Measurements from ENCODE around the gene SGCA.

SGCA gene

DNA sequence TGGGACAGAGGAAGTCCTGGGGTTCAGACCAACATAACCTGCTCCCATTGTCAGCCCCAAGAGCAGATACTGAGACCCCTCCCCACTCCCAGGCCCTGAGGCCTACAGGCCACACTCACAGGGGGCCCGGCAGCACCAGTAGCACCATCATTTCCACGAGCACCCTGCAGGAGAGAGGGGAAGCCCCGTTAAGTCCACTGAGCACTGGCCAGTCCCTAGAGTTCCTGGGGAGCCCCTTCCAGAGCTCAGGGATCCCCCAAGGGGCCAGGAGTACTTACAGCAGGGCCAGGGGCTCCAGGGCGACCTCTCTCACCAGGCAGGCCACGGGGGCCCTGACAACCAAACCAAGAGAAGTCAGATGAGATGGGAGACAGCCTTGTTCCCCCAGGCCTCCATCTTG, 30.2 kb downstream of the SGCA start:
- no peak for DNase-seq

DNA sequence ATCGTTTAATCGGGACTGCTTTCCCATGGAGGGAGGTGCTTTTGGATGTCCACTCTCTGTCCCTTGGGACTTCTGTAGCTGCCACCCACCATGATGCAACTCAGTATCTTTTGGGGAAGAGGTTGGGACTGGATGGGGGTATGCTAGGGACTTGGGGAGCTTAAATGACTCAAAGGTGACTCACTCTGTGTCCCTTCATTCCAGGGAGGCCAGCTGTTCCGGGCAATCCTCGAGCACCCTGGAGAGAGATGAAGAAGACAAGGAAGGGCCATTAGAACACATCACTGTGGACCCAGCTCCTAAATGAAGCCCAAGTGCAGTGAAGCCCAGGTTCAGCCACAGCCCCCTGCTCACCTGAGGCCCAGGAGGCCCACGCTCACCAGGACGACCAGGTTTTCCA, 31.0 kb downstream of the SGCA start:
- no peak for DNase-seq

DNA sequence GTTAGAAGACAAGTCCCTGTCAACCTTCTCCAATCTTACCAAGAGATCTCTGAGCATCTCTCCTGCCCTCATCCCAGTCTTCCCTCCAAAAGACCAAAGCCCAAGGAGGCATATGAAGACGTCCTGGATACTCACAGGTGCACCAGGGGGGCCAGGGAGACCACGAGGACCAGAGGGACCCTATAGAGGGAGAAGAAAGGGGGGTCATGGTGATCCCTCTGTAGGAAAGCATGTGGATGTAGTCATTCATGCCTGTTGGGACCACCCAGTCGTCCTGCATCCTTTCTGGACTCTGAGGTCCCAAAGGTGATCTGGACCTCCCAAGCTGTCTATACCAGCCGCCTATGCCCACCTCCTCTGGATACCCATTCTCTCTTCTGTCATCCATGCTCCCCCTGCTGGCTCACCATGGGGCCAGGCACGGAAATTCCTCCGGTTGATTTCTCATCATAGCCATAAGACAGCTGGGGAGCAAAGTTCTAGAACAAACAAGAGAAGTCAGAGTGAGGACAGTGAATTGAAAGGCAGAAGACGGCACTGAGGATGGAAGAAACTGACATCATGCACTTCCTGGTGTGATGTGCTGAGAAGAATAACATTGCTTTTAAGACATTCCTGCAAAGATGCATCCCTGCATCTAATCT, 32.3 kb downstream of the SGCA start:
- DNase-seq: no peak

- DNase-seq: no peak
Measured at GRCh38 chr17:50199211-50199802, 33.5 kb downstream of the SGCA start.

DNA sequence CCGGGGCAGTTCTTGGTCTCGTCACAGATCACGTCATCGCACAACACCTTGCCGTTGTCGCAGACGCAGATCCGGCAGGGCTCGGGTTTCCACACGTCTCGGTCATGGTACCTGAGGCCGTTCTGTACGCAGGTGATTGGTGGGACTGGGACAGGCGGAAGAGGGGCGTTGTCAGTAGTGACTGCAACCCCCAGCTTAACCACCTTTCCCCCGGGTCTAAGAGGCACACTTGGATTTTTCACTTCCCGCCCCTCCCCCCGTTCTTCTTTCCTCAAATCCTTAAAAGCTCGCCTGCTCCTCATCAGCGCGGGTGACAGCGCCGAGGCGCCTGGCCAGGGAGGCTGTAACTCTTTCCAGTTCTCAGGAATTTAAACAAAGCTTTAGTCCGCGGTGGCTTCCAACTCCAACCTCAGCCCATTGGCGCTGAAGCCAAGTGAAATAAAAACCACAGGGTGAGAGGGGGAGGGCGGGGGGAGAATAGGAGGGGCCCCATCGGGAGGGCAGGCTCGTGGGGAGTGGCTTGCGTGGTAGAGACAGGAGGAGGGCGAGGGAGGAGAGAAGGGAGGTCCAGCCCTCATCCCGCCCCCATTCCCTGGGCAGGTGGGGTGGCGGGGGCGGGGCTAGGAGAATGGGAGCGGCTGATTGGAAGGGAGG, 34.1 kb downstream of the SGCA start:
- DNase-seq: no peak

GRCh38 chr17:50200457-50201275, 34.9 kb downstream of the SGCA start:
- no peak for DNase-seq

DNA sequence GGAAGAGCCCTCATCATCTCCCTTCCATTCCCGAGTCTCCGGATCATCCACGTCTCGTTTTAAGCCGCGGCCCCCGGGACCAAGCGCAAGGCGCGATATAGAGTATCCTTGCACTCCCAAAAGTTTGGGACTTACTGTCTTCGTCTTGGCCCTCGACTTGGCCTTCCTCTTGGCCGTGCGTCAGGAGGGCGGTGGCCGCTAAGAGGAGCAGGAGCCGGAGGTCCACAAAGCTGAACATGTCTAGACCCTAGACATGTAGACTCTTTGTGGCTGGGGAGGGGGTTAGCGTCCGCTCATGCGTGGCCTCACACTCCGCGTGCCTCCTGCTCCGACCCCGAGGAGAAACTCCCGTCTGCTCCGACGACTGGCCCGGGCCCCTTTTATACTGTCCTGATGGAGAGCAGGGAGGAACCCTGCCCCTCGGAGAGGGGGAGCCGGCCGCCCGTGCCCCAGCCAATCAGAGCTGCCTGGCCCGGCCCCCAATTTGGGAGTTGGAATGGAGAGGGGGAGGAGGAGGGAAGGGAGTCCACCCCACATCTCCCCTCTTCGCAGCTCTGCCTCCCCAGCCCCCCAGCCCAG, 35.6 kb downstream of the SGCA start, which contains the start of gene COL1A1:
Gene COL1A1, minus strand, starts transcription at position 356 of the 579 bp plus-strand sequence. Its CDS starts 118 bp downstream, at position 238.
- no peak for DNase-seq

GRCh38 chr17:50203086-50203485, 37.3 kb downstream of the SGCA start:
- no peak for DNase-seq

GRCh38 chr17:50203604-50204345, 38.0 kb downstream of the SGCA start:
- no peak for DNase-seq

GRCh38 chr17:50204431-50204830, 38.6 kb downstream of the SGCA start:
- DNase-seq: no peak

GRCh38 chr17:50205111-50205962, 39.5 kb downstream of the SGCA start:
- DNase-seq: no peak

GRCh38 chr17:50205963-50206505, 40.2 kb downstream of the SGCA start:
- DNase-seq: no peak

GRCh38 chr17:50206604-50207293, 40.9 kb downstream of the SGCA start:
- DNase-seq: no peak

- no peak for DNase-seq
Measured at GRCh38 chr17:50207315-50207714, 41.5 kb downstream of the SGCA start.

DNA sequence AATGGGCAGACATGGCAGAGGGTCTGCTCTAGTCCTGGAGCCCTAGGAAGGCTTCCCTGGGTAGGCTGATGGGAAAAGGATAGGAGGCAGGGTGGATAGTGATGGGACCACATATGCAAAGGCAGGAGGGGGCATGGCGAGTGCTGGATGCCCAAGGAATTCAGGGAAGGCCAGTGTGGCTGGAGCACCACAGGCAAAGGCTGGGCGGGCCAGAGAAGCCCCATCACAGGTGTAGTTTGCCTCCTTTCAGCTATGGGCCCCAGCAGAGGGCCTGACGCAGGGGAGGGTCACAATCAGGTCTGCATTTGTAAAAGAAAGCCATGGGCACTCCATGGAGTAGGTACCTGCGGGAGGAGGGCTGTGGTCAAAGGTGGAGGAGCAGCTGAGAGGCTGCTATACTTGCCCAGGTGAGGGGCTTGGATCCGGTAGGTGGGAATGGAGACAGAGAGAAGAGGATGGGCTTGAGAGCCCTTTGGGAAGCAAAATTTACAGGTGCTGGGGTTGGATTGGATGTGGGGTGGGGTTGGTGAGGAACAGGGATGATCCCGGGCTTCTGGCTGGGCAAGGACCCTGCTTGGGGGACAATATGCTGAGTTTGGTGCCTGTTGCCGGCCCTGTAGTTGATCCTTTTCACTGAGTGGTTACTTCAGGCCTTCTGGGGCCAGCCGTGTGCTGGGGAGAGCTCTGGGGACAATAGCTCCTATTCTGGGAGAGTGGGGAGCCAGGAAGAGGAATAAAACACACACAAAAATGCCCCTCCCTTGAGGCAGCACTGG, 42.2 kb downstream of the SGCA start:
- no peak for DNase-seq

DNA sequence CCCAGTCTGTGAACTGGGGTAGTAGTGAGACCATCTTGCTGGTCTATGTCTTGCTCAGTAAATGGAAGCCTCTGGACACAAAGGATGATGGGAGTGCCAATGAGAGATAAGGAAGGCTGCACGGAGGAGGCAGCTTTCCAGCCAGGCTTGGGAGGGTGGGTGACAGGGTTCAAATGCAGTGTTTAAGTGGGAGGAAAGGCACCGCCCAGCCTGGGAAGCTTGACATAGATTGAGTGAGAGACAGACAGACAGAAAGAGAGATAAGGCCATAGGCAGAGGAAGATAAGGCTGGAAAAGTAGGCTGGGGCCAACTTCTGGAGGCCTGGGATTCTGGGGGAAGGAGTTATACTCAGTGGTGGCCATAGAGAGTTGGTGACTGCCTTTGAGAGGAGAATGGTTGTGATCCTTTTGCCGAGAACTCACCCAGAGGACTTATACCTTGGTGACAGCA, 42.8 kb downstream of the SGCA start:
- DNase-seq: no peak

- DNase-seq: no peak
Measured at GRCh38 chr17:50209133-50209471, 43.3 kb downstream of the SGCA start.

DNA sequence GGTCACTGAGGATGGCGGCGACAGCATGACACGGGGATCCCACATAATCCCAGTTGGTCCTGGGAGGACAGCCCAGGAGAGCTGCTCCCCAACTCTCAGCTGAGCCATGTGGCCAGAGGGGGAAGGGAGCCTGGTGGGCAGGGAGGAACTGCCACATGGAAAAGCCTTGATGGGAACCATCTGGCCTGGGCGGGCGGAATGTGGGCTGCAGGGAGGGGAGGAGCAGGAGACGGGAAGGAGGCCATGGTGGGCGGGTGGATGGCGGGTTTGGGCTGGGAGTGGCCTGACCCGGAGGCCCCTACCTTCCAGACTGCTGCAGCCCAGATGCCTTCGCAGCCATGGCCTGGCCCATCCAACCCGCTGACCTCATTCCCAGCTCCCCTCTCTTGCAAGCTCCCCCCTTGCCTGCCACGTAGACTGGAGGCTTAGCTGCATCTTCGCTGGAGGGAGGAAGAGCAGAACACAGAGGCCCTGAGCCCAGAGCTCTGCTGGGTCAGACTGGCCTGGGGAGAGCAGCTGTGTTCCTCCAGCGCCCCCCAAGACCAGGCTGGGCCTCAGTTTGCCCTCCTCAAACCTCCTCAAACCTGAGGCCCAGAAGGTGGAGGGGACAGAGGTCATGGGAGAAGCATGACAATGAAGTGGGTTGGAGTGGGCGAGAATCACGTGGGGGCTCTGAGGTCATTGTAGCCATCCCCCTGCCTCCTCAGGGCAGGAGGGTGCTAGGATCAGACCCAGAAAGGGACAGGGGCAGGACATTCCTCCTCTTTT, 43.9 kb downstream of the SGCA start:
- DNase-seq: no peak
